Liver (tissue), 9 donors: Measurements from ENCODE around the gene IFNAR2. TPM values are rescaled to one million over a fixed set of nuclear protein-coding genes. Genes with fewer than 3 reads are reported as not detected.
"Not testable (repeated sequence)": the region's sequence is repeated elsewhere in the genome, so short reads cannot be mapped to it uniquely, and the experiment has no call there.

ENCODE experiments used
- DNase-seq: peaks from one replicate; pipeline ENCODE4 v3.0.0-alpha.2; 2017; ENCODE audit warnings: low spot score
- H3K27ac ChIP-seq, 2 donors: one replicate each; pipeline ENCODE4 v1.7.0; 2013; ENCODE audit warnings: inconsistent platforms in 2 of 2, low read length in 2 of 2, control low read depth in 1 of 2, low read depth in 1 of 2, mild to moderate bottlenecking in 1 of 2
- H3K27me3 ChIP-seq, 4 donors: one replicate each; pipeline versions ENCODE4 v1.6.1 to v1.7.0; 2013; ENCODE audit warnings: low read length in 3 of 4, inconsistent platforms in 1 of 4, mild to moderate bottlenecking in 1 of 4, moderate library complexity in 1 of 4; ENCODE audit not compliant: control insufficient read depth in 4 of 4, insufficient read depth in 4 of 4
- H3K36me3 ChIP-seq, 4 donors: one replicate each; pipeline versions ENCODE4 v1.6.1 to v1.7.0; 2013; ENCODE audit warnings: low read length in 3 of 4, mild to moderate bottlenecking in 3 of 4, low read depth in 1 of 4, moderate library complexity in 1 of 4; ENCODE audit not compliant: control insufficient read depth in 4 of 4, insufficient read depth in 3 of 4
- H3K4me1 ChIP-seq, 4 donors: one replicate each; pipeline versions ENCODE4 v1.6.1 to v1.7.0; 2013; ENCODE audit warnings: low read length in 3 of 4, mild to moderate bottlenecking in 3 of 4, moderate library complexity in 1 of 4; ENCODE audit not compliant: control insufficient read depth in 4 of 4, insufficient read depth in 4 of 4
- H3K4me3 ChIP-seq, 3 donors: one replicate each; pipeline versions ENCODE4 v1.6.1 to v1.7.0; 2013; ENCODE audit warnings: low read length in 3 of 3, control low read depth in 1 of 3, low read depth in 1 of 3, mild to moderate bottlenecking in 1 of 3
- H3K9ac ChIP-seq, 2 donors: one replicate each; pipeline ENCODE4 v1.7.0; 2013; ENCODE audit warnings: low read length in 2 of 2, mild to moderate bottlenecking in 2 of 2, moderate library complexity in 2 of 2, control low read depth in 1 of 2, low read depth in 1 of 2
- H3K9me3 ChIP-seq, 4 donors: one replicate each; pipeline versions ENCODE4 v1.6.1 to v1.7.0; 2013; ENCODE audit warnings: low read length in 3 of 4; ENCODE audit not compliant: control insufficient read depth in 4 of 4
- ATF3 ChIP-seq: IDR thresholded peaks from 2 replicates; pipeline ENCODE4 v1.6.1; 2016; ENCODE audit warnings: antibody characterized with exemption
- EGR1 ChIP-seq, 2 donors: IDR thresholded peaks; 2 replicates each; pipeline ENCODE4 v1.6.1; 2016 to 2018; ENCODE audit warnings: antibody characterized with exemption in 2 of 2, low read depth in 2 of 2
- FOXA2 ChIP-seq: IDR thresholded peaks from 2 replicates; pipeline ENCODE4 v1.6.1; 2016; ENCODE audit warnings: antibody characterized with exemption
- GABPA ChIP-seq, 2 donors: IDR thresholded peaks in 1 of 2; conservative IDR thresholded peaks in 1 of 2; 2 replicates each; pipeline ENCODE4 v1.6.1; 2016; ENCODE audit warnings: antibody characterized with exemption in 2 of 2, mild to moderate bottlenecking in 1 of 2, moderate library complexity in 1 of 2
- JUND ChIP-seq, 2 donors: IDR thresholded peaks; 2 replicates each; pipeline ENCODE4 v1.6.1; 2016; ENCODE audit warnings: antibody characterized with exemption in 2 of 2
- NR2F2 ChIP-seq: IDR thresholded peaks from 2 replicates; pipeline ENCODE4 v1.6.1; 2016; ENCODE audit warnings: antibody characterized with exemption
- REST ChIP-seq: IDR thresholded peaks from 2 replicates; pipeline ENCODE4 v1.6.1; 2016; ENCODE audit warnings: antibody characterized with exemption, mild to moderate bottlenecking
- ZBTB33 ChIP-seq: IDR thresholded peaks from 2 replicates; pipeline ENCODE4 v1.6.1; 2016; ENCODE audit warnings: antibody characterized with exemption
- WGBS: extraction: QIAGEN DNeasy Blood & Tissue Kit; methylation state at CpG from one replicate; pipeline ENCODE4 v1.1.7; 2013; 5-methylcytosine and 5-hydroxymethylcytosine counted together
- polyA plus RNA-seq, 2 donors: library from polyadenylated mRNA; stranded (reverse) in 1 of 2; unstranded in 1 of 2; fragments of 200-250 nt in 1 of 2; fragments of >200 nt in 1 of 2; fragmentation: Nextera tagmentation in 1 of 2; extraction: Ambion mirVana in 1 of 2; gene quantifications; one replicate each; pipeline versions ENCODE4 v1.2.1 to v1.2.3, GENCODE V29; 2013 to 2015
- total RNA-seq, 2 donors: library from RNA; depleted of rRNA; stranded (reverse); fragments of >200 nt; gene quantifications; one replicate each; pipeline ENCODE4 v1.2.3, GENCODE V29; 2014
- donor health status: healthy.
- donor health status: healthy.
- donor health status: healthy.
- donor health status: healthy.
- donor health status: healthy.

Gene IFNAR2
- total and polyA plus RNA-seq, 4 donors, result 12.6 to 17.0 (median 14.6) TPM

GRCh38 chr21:33251119-33251518 lies 21.4 kb downstream of the IFNAR2 start:
- WGBS, result 93% methylated on average over 2 of the region's 2 CpGs
- TF ChIP-seq REST (no peak), JUND (IDR thresholded peaks at IDR 0.05) (no peak), ATF3 (no peak), NR2F2 (no peak), FOXA2 (no peak), EGR1 (IDR thresholded peaks at IDR 0.05; ENCODE audit: low read depth in 2 of 2) (no peak), ZBTB33 (no peak)

GRCh38 chr21:33253382-33253781 lies 23.6 kb downstream of the IFNAR2 start:
- not testable (repeated sequence) for H3K9ac ChIP-seq, H3K27ac ChIP-seq, H3K9me3 ChIP-seq, H3K4me3 ChIP-seq, H3K27me3 ChIP-seq, H3K4me1 ChIP-seq, DNase-seq
- WGBS, result 95% methylated on average over 6 of the region's 6 CpGs
- H3K36me3 ChIP-seq, result peaks cover 7 to 85% (median 70%) of the 10 kb centered on the region in 4 donors

More at GRCh38 chr21:33251119-33251518, 21.4 kb downstream of the IFNAR2 start:
- H3K9me3 ChIP-seq, result no peaks in the 10 kb centered on the region
- H3K27ac ChIP-seq, result no peak overlapping the region
- H3K27me3 ChIP-seq, result no peaks in the 10 kb centered on the region
- H3K36me3 ChIP-seq, result peaks cover 9 to 84% (median 67%) of the 10 kb centered on the region in 4 donors
- H3K9ac ChIP-seq, result no peak overlapping the region
- H3K4me3 ChIP-seq, result no peak overlapping the region
- no peak for DNase-seq
- H3K4me1 ChIP-seq, result peaks cover 0 to 13% (median 7%) of the 10 kb centered on the region in 4 donors

- no peak for DNase-seq
- Histone ChIP-seq H3K9me3 (no peaks in the 10 kb centered on the region), H3K27ac (no peak overlapping the region), H3K36me3 (peaks cover 5 to 78% (median 62%) of the 10 kb centered on the region in 4 donors), H3K27me3 (no peaks in the 10 kb centered on the region), H3K4me3 (no peak overlapping the region), H3K9ac (no peak overlapping the region), H3K4me1 (peaks cover 0 to 5% (median 2%) of the 10 kb centered on the region in 4 donors)
- WGBS, result 95% methylated on average over 5 of the region's 5 CpGs
- TF ChIP-seq ZBTB33 (no peak), REST (no peak), GABPA (IDR thresholded peaks at IDR 0.05 in 1 of 2, conservative IDR thresholded peaks at IDR 0.05 in 1 of 2) (no peak)
Measured at GRCh38 chr21:33254766-33255165, 25.0 kb downstream of the IFNAR2 start.
